GM21423 (cell line): Measurements from ENCODE around the gene MRGPRF.
"Not testable (repeated sequence)": the region's sequence is repeated elsewhere in the genome, so short reads cannot be mapped to it uniquely, and the experiment has no call there.

ENCODE experiments used
- ATAC-seq: cut with Tn5 transposase; IDR thresholded peaks from one replicate; pipeline ENCODE4 v1.9.1; 2021; ENCODE audit warnings: mild to moderate bottlenecking, moderate library complexity; ENCODE audit not compliant: unreplicated experiment

The MRGPRF gene

DNA sequence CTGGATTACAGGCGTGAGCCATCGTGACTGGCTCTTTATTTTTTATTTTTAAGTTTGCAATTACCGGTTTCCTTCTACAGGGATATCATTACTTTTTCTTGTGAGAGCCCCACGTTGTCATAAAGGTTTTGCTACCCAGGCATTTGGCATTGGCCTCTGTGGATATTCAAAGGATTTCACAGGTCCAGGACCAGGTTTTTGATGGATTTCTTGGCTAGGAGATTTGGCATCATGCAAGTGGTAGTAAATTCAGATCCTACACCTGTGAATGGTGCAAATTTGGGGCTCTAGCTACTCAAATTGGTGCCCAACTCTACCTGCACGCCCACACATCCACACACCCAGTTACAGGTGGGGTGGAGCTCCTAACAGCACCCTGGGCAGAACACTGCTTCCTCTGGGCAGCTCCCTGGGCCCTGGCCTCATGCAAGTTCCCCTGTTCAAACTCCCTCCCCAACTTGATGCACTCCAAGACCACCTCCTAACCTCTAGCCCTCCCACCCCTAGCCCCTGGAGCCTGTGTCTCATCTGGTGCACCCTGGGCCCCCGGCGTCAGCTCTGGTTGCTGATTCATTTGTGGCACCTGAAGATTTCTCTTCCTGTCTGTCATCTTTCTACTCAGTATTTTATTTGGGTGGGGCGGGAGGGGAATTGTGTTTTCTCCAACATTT, 23.0 kb downstream of the MRGPRF start:
- no peak for ATAC-seq

DNA sequence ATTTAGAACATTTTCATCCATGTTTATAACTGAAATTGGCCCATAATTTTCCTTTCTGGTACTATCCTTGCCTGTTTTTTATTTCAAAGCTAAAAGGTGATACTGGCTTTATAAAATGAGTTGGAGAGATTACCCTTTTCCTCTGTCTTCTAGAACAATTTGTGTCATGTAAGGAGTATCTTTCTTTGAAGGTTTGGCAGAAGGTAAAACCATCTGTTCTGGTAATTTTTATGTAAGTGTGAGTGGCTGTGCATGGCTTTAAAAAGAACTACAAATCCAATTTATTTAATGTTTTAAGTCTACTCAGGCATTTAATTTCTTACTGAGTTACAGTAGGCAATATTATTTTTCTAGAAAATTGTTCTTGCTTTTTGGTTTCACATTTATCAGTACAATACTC, 24.6 kb downstream of the MRGPRF start:
- ATAC-seq: no peak

DNA sequence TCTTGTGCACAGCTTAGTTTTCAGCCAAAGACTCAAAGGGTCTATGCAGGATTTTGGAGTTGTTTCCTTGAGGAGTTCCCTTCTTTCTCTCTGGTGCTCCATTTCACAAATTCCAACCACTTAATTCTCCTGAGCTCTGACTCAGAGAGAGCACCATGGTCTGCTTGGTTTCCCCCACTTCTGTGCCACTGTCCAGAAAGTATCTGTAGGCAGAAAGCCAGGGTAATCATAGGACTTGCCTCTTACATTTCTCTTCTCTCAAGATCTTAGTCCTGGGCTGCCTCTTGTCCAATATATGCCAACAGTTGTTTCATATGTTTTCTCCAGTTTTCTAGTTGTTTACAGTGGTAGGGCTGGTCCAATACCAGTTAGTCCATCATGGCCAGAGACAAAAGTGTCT, 25.8 kb downstream of the MRGPRF start:
- ATAC-seq: no peak

DNA sequence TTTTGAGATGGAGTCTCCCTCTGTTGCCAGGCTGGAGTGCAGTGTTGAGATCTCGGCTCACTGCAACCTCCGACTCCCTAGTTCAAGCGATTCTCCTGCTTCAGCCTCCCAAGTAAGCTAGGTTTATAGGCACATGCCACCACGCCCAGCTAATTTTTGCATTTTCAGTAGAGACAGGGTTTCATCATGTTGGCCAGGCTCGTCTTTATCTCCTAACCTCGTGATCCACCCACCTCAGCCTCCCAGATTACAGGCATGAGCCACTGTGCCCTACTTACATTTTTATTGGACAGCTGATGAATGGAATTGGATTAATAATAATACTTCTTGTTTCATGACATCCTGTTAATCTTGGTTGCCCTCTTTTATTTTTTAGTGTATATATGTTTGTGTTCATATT, 29.2 kb downstream of the MRGPRF start:
- no peak for ATAC-seq

DNA sequence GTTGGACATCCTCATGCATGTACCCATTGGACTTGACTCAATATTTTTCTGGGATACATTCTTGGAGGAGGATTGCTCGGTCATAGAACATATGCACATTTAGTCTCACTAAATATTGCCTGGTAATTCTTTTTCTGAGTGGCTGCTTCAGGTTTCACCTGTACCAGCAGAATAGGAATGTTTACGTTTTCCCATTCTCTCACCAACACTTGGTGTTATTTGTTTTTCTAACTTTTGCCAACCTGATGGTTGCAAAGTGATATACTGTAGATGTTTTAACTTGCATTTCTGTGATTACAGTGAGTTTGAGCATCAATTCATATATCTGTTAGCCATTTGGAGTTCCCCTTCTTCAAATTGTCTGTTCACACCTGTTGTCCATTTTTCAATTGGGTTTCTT, 30.9 kb downstream of the MRGPRF start:
- ATAC-seq: no peak

DNA sequence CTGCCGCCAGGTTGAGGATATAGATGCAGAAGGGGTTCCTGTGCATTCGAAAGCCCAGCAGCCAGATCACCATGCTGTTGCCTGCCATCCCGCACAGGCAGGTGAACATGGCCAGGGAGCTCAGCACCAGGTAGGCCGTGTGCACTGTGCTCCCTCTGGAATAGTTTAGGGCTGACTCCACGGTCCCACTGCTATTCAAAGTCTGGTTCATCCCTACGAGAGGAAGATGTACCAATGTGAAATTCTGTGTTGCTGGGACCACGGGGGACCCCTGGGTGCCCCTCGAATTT, 32.3 kb downstream of the MRGPRF start, which contains the start of gene MRGPRD:
Gene MRGPRD, minus strand, starts transcription at position 211 of the 290 bp plus-strand sequence. Its CDS starts 0 bp downstream, at position 211.
- ATAC-seq: no peak

DNA sequence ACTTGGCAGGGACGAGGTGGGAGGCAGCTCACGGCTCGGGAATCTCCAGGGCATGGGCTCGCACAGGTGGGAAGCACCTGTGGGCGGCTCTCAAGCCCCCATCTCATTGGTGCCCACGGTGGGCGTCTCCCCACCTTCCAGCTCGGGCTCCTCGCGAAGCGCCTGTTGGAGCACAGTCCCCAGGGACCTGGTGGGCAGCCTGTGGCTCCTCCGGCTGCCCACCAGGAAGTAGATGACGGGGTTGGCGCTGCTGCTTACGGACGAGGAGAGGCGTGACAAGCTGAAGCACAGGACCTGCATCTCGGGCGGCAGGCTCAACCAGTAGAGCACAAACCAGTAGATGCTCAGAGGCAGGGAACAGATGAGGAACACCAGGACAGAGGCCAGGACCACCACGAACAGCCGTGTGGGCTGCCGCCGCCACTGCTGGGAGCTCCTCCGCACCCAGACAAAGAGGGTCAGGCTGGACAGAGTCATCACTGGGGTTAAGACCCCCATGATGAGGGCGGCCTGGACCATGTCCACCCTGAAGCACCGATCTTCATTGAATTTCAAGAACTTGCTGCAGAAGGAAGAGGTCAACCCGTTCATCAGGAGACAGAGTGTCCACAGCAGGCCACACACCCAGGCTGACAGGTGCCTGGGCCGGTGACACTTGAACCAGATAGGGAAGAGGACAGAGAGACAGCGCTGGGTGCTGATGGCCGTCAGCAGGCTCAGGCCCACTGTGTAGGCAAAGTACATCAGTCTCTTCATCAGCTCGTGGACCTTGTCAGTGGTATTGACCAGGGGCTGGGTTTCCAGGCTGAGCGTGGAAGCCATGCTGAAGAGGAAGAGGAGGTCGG, 32.9 kb downstream of the MRGPRF start:
- ATAC-seq: no peak

DNA sequence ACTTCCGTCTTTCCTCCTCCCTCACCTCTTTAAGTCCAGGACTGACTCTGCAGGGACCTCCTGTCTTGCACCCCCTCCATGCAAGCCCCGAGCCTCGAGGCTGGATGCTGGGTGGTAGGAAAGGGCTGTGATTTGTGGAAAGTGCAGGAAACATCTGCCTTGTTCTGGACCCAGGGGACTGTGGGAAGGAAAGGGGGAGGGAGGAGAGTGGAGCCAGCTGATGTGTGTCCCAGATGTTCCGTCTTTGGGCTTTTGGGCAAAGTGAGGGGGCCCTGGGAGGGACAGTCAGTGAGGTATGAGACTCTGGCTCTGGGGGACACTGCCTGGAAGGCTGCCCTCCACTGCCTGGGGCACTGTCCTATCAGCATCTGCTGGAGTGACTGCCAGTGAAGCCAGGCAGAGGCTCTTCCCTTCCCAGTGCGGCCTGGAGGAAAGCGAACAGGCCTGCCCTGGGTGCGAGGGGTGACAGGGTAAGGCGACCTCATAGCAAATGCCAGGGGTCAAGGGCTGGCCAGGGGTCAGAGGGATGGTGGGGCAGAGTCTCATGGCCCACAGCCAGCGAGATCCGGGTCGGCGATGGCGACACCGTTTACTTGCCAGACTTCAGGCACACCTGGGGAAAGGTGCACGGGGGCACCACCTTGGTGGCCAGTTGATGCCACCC, 34.0 kb downstream of the MRGPRF start:
- ATAC-seq: no peak

DNA sequence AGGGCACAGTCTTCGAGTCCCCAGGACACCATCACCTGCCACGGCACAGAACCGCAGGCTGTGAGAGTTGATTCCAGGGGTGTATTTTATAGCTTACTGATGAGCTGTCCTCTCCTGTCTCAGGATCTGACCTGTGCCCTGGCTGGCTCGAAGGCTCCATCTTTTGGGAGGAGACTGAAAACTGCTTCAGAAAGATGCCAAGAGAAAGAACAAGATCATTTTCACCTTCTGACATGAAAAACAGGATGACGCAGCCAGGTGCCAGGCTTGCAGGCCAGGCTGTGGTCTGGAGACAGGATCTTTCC, 34.5 kb downstream of the MRGPRF start:
- no peak for ATAC-seq

DNA sequence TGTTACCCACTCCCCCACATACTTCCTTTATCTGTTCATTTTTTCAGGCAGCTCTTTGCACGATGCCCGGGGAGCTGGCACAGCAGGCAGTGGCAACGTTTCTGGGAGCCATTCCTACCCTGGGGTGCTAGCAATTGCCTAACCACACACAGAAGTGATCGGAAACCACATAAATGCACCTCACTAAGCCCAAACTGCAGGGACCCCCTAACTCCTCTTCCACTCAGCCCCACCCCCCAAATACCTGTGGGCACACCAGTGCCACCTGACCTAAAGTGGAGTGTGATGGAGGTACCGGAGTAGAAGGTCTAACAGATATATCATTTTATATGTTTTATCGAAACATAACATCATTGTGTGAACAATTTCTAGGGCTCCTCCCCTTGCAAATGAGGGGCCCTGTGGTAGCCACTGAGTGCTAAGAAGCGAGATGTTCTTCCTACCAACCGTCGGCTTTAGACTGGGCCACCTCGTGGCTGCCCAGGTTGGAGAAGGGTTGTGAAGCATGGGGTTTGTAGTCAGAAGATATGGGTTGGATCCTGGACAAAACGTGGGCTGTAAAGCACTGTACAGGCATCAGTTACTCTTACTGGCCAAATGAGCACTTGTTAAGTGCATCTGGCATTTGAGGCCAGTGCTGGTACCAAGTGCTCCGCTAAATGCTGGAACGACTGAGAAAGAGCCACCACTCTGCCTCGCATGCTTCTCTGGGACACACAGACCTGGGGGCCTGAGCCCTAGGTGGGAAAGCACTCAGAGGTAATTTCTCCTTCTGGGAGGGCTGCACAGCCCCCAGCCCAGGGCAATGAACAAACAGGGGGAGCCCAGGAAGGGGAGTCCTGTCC, 35.0 kb downstream of the MRGPRF start:
- ATAC-seq: no peak

DNA sequence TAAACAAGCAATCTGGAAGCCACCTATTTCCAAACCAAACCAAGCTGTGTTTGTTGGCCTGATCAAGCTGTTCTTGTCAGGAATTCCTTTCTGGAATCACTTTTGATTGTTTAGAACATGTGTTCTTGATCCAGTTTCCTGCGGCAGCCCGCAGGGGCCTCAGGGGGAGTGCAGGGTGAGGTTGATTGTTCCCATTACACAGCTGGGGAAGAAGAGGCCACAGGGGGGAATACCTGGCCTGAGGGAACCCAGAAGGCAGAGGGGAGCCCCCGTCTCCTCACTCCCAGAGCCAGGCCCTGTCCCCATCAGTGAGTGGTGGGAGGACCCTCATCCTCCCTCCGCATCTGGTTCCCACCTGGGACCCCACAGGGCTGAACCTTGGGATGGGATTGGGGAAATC, 36.5 kb downstream of the MRGPRF start:
- no peak for ATAC-seq

DNA sequence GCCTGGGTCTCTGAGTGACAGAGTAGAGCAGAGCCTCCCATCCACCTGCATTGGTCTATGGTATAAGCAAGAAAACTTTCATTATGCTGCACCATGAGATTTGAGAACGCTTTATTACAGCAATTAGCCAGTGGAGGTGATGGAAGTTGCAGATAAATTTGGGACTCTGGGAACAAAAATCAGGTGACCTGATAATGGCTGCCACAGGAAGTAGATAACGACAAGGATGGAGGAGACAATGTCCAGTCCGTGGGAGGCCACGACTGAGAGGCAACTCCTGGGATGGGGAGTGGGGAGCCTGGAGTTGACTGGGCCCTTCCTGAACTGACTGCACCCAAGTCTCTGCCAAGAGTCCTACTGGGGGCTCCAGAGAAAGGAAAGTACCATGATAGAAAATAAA, 37.0 kb downstream of the MRGPRF start:
- no peak for ATAC-seq

DNA sequence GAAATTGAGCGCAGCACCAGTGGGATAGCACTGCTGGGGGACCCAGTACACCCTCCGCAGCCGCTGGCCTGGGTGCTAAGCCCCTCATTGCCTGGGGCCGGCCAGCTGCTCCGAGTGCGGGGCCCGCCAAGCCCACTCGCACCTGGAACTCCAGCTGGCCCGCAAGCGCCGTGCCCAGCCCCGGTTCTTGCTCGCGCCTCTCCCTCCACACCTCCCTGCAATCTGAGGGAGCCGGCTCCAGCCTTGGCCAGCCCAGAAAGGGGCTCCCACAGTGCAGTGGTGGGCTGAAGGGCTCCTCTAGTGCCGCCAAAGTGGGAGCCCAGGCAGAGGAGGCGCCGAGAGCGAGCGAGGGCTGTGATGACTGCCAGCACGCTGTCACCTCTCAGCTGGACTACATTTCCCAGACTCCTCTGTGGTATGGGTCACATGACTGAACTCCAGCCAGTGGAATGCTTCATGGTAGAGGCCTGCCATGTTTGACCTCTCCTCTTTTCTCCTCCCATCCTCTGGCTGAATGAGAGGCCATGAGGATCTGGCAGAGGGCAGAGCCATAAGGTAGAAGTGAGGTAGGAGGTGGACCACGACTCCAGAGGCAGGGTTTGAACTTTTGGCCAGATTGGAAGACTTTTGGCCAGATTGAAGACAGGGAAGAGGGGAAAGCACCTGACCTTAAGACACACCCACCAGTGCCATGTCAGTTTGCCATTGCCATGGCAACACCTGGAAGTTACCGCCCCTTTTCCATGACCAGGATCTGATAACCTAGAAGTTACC, 38.4 kb downstream of the MRGPRF start:
- no peak for ATAC-seq

DNA sequence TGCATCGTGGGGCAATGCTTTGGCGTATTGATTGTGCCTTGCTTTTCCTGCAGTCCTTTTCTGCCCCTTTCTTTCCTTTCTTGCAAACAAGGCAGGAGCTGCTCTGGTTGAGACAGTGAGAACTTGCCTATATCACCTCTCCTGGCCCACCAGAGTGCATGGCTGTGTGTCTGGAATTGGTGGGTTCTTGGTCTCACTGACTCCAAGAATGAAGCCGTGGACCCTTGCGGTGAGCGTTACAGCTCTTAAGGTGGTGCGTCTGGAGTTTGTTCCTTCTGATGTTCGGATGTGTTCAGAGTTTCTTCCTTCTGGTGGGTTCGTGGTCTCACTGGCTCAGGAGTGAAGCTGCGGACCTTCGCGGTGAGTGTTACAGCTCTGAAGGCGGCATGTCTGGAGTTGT, 39.3 kb downstream of the MRGPRF start:
- ATAC-seq: not testable (repeated sequence)

DNA sequence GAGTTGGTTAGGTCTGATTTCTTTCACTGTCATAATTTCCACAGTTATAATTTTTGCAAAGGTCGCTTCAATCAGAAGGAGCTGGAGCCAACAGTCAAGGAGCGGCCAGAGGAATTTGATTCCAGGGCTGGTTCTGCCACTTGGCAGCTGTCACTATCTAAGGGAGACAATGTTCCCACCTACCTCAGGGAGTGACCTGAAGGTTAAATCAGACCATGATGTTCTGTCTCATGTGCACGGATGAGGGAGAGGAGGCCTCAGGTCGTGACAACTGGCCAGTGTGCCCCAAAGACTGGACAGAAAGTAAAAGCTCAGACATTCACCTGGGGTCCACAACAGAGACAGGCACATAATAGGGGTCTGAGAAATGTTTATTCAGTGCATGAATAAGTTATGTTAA, 39.8 kb downstream of the MRGPRF start:
- ATAC-seq: no peak

DNA sequence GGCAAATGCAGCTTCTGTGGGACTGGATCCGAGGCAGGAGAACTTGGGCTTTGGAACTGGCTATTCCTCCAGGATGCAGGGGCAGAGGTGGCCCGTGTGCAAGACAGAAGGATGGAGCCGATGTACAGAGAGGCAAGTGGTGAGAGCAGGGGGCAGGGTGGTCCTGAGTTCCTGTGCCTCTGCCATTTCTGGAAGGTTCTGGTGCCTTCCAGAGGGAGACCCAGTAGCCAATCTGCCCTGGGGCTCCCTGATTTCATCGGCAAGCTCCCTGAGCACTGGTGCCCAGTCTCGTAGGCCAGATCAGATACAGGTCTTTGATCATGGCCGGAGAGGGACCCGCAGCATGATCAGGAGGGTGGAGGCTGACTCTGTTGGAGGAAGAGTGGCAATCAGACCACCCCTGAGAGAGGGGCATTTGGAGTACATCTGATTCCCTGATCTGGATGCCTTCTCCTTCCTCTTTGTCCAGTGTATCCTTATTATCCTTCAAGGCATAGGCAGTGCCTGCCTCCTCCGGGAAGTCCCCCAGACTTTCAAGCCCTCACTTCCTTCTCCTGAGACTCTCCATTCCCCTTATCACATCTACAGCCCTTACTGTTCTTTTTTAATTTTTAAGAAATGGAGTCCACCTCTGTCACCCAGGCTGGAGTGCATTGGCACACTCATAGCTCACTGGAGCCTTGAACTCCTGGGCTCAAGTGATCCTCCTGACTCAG, 42.0 kb downstream of the MRGPRF start:
- ATAC-seq: no peak

DNA sequence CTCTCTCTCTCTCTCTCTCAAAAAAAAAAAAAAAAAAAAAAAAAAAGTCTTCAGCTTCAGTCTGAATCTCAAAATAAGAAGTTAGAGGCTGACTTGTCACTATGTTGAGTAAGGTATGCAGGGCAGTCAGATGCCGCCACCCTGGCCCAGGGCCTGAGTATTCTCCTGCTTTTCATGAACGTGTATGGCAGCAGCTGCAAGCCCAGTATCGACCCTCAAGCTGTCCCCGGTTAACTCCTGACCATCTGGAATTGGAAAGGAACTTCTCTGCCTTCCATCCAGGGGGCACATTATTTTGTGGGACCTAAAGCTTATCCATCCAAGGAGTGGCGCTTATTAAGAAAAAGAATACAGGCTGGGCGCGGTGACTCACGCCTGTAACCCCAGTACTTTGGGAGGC, 43.7 kb downstream of the MRGPRF start:
- ATAC-seq: no peak

DNA sequence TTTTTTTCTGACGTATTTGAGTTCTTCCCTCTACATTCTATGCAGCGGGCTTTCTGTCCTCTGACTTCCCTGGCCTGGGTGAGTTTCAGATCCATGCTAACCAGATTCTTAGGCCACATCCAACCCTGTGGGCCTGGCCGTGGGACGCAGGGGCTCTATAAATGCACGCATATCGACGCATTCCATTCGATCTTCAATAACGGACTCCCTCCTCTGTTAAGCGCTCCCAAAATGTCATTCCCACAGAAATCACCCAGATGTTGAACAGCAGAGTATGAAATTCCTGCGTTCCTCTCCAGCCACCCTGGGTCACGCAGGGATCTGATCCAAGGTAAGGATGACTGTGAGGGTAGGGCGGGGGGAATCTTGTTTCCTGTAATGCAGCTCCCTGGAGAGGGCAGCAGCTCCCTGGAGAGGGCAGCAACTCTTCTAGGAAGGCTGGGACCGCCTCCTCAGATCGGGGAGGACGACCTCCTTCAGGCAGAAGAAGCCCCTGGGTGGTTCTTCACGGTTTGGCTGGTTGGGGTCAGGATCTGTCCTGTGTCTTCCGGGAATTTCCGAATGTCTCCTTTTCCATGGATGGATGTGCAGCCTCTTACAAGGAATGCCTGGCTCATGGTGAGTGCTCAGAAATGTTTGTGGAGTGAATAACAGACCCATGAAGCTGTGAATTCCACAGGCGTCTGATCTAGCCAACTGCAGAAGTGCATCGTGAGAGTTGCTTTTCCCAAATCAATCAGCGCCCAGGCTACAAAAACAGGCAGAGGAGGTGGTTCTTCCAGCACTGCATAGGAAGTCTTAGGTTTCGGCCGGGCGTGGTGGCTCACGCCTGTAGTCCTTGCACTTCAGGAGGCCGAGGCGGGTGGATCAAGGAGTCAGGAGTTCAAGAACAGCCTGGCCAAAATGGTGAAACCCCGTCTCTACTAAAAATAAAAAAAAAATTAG, 44.5 kb downstream of the MRGPRF start:
- ATAC-seq: no peak
